ENCODE results near the gene AP5B1. TPM values are rescaled to one million over a fixed set of nuclear protein-coding genes. Genes with fewer than 3 reads are reported as not detected.

The AP5B1 gene
- total RNA-seq, 1 experiment from 2014 or later, result 24.2 TPM

GRCh38 chr11:65730461-65730860 is 50.3 kb downstream of the AP5B1 start:
- no peaks in the 10 kb centered on the region for H3K4me1 ChIP-seq (ENCODE audit: insufficient read depth, low read length)
- no peaks in the 10 kb centered on the region for H4K20me1 ChIP-seq (ENCODE audit: low read length)
- no TSS peak for BruUV-seq (replicated peaks)
- no peak overlapping the region for H2AFZ ChIP-seq (ENCODE audit: low read length)
- no peak overlapping the region for H3K4me2 ChIP-seq (ENCODE audit: low read length)
- H3K36me3 ChIP-seq (ENCODE audit: low read depth, low read length), result no peaks in the 10 kb centered on the region
- no peak for DNase-seq
- no peaks in the 10 kb centered on the region for H3F3A ChIP-seq (ENCODE audit: low read length, unreplicated experiment)
- peaks cover 7% of the 10 kb centered on the region for H3K9me3 ChIP-seq (ENCODE audit: low read length)
- ChIA-PET POLR2A (ENCODE audit: unreplicated experiment) (no interaction called here), CTCF (no interaction called here)
- no peak for TF ChIP-seq EZH2phosphoT487 (IDR thresholded peaks at IDR 0.05; ENCODE audit: borderline replicate concordance, low read length)
- TF ChIP-seq, protein P1, sequence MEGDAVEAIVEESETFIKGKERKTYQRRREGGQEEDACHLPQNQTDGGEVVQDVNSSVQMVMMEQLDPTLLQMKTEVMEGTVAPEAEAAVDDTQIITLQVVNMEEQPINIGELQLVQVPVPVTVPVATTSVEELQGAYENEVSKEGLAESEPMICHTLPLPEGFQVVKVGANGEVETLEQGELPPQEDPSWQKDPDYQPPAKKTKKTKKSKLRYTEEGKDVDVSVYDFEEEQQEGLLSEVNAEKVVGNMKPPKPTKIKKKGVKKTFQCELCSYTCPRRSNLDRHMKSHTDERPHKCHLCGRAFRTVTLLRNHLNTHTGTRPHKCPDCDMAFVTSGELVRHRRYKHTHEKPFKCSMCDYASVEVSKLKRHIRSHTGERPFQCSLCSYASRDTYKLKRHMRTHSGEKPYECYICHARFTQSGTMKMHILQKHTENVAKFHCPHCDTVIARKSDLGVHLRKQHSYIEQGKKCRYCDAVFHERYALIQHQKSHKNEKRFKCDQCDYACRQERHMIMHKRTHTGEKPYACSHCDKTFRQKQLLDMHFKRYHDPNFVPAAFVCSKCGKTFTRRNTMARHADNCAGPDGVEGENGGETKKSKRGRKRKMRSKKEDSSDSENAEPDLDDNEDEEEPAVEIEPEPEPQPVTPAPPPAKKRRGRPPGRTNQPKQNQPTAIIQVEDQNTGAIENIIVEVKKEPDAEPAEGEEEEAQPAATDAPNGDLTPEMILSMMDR (conservative IDR thresholded peaks at IDR 0.05; ENCODE audit: low read depth, low read length), result no peak
- TF ChIP-seq EZH2 (IDR thresholded peaks at IDR 0.05; ENCODE audit: low read length, unreplicated experiment), result no peak
- H3K27me3 ChIP-seq (ENCODE audit: low read length), result peaks cover 5% of the 10 kb centered on the region; the same call in 1 of the 2 replicates
- no peak overlapping the region for H3K27ac ChIP-seq (ENCODE audit: low read length)
- intact Hi-C loops (cut with micrococcal nuclease), result no loop called here
- no peaks in the 10 kb centered on the region for H3K9me2 ChIP-seq (replicated peaks; ENCODE audit: low read length)
- H3K9ac ChIP-seq (ENCODE audit: low read length), result no peak overlapping the region
- H3K79me2 ChIP-seq (ENCODE audit: low read length), result no peaks in the 10 kb centered on the region
- ATAC-seq, result no peak
- no peak overlapping the region for H3K4me3 ChIP-seq (ENCODE audit: low read length)

GRCh38 chr11:65727865-65728264 is 52.9 kb downstream of the AP5B1 start:
- no peak overlapping the region for H3K9ac ChIP-seq (ENCODE audit: low read length)
- peaks cover 7% of the 10 kb centered on the region for H3K9me3 ChIP-seq (ENCODE audit: low read length)
- no peaks in the 10 kb centered on the region for H3K4me1 ChIP-seq (ENCODE audit: insufficient read depth, low read length)
- no peak for ATAC-seq
- no peak for DNase-seq
- no peak overlapping the region for H3K4me3 ChIP-seq (ENCODE audit: low read length)
- POLR2A ChIA-PET (ENCODE audit: unreplicated experiment), result no interaction called here
- no peaks in the 10 kb centered on the region for H3K79me2 ChIP-seq (ENCODE audit: low read length)
- CTCF ChIA-PET, result interaction anchor here (0.6 kb wide), 1 partner anchor 16 kb away, joined by 3 read pairs; the partner anchor contains the start of gene KAT5
- H3K4me2 ChIP-seq (ENCODE audit: low read length), result no peak overlapping the region
- H2AFZ ChIP-seq (ENCODE audit: low read length), result no peak overlapping the region
- no peak overlapping the region for H3K27ac ChIP-seq (ENCODE audit: low read length)
- H3K36me3 ChIP-seq (ENCODE audit: low read depth, low read length), result no peaks in the 10 kb centered on the region
- no peaks in the 10 kb centered on the region for H3K9me2 ChIP-seq (replicated peaks; ENCODE audit: low read length)
- TF ChIP-seq, protein P1 (conservative IDR thresholded peaks at IDR 0.05; ENCODE audit: low read depth, low read length), result no peak
- TF ChIP-seq EZH2phosphoT487 (IDR thresholded peaks at IDR 0.05; ENCODE audit: borderline replicate concordance, low read length) (no peak), EZH2 (IDR thresholded peaks at IDR 0.05; ENCODE audit: low read length, unreplicated experiment) (no peak)
- intact Hi-C loops (cut with micrococcal nuclease), result no loop called here
- H3F3A ChIP-seq (ENCODE audit: low read length, unreplicated experiment), result no peaks in the 10 kb centered on the region
- no TSS peak for BruUV-seq (replicated peaks)
- H3K27me3 ChIP-seq (ENCODE audit: low read length), result peaks cover 5% of the 10 kb centered on the region; the same call in 1 of the 2 replicates
- no peaks in the 10 kb centered on the region for H4K20me1 ChIP-seq (ENCODE audit: low read length)

DNA sequence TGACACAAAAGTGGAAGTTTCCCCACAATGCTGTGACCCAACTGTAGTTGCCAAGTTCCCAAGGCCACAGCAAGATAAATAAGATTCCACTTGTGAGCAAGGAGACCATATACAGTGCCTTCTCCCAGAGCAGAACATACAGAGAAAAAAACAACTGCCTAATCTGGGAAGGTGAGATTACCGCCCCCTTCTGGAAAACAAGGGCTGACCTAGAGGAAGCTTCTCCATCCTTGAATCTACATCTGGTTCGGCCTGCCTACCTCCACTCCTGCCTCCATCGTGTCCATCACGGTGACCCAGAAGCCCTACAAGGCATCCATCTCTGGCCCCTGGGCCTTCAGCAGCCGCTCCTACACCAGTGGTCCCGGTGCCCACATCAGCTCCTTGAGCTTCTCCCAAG is 54.1 kb downstream of the AP5B1 start:
- ChIA-PET POLR2A (ENCODE audit: unreplicated experiment) (interaction anchor here (0.6 kb wide), 1 partner anchor 21 kb away, joined by 4 read pairs; no protein-coding TSS in a partner anchor), CTCF (no interaction called here)
- no peak overlapping the region for H3K9ac ChIP-seq (ENCODE audit: low read length)
- H3K79me2 ChIP-seq (ENCODE audit: low read length), result no peaks in the 10 kb centered on the region
- H3K27me3 ChIP-seq (ENCODE audit: low read length), result peaks cover under 1% of the 10 kb centered on the region; the same call in 1 of the 2 replicates
- ATAC-seq, result no peak
- H3K4me3 ChIP-seq (ENCODE audit: low read length), result no peak overlapping the region
- no peaks in the 10 kb centered on the region for H3K36me3 ChIP-seq (ENCODE audit: low read depth, low read length)
- no peak overlapping the region for H3K4me2 ChIP-seq (ENCODE audit: low read length)
- no TSS peak for BruUV-seq (replicated peaks)
- intact Hi-C loops (cut with micrococcal nuclease), result no loop called here
- no peaks in the 10 kb centered on the region for H3K9me2 ChIP-seq (replicated peaks; ENCODE audit: low read length)
- no peaks in the 10 kb centered on the region for H4K20me1 ChIP-seq (ENCODE audit: low read length)
- no peak overlapping the region for H2AFZ ChIP-seq (ENCODE audit: low read length)
- DNase-seq, result no peak
- no peaks in the 10 kb centered on the region for H3K4me1 ChIP-seq (ENCODE audit: insufficient read depth, low read length)
- TF ChIP-seq EZH2 (IDR thresholded peaks at IDR 0.05; ENCODE audit: low read length, unreplicated experiment), result no peak
- TF ChIP-seq, protein P1 (conservative IDR thresholded peaks at IDR 0.05; ENCODE audit: low read depth, low read length), result peak; percentile 38; the same call in 1 of the 2 replicates
- no peaks in the 10 kb centered on the region for H3F3A ChIP-seq (ENCODE audit: low read length, unreplicated experiment)
- H3K9me3 ChIP-seq (ENCODE audit: low read length), result peaks cover under 1% of the 10 kb centered on the region; the same call in 1 of the 2 replicates
- H3K27ac ChIP-seq (ENCODE audit: low read length), result no peak overlapping the region
